Amygdala (tissue), 56 donors: ENCODE results near the gene CILP.

Source experiments
- DNase-seq, 56 donors: peaks; one replicate each; lab custom pipeline; 2025; lab: John Stamatoyannopoulos, UW

CILP gene

DNA sequence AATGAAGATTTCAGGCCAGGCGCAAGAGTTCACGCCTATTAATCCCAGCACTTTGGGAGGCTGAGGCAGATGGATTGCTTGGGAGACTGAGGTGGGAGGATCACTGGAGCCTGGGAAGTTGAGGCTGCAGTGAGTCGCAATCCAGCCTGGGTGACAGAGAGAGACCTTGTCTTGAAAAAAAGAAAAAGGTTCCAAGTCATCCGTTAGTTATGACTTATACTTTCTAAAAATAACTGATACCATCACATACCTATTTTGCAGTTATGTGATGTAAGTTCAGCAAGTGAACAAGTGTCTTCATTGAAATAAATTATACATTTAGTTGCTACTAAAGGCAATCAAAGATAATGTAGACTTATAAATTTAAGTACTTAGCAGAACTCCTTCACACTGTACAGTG lies 48.2 kb downstream of the CILP start:
- no peak for DNase-seq

DNA sequence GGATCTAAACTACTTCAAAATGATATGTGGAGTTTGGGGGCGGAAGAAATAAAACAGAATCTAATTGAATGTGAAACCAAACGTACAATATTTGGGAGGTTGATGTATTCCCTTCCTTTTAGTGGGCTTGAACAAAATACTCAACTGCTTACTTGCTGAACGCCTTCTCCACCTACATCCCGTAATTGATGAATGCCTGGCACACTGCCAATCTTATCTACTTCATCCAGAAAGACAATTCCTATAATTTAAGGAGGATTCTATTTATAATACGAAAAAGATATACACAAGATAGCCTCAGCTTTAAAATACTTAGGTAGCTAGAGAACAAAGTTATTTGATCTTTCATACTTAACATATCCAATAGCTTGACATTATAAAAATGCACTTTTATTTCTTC lies 54.6 kb downstream of the CILP start:
- DNase-seq: peak in 2 of 56 donors; percentile 13 to 28

DNA sequence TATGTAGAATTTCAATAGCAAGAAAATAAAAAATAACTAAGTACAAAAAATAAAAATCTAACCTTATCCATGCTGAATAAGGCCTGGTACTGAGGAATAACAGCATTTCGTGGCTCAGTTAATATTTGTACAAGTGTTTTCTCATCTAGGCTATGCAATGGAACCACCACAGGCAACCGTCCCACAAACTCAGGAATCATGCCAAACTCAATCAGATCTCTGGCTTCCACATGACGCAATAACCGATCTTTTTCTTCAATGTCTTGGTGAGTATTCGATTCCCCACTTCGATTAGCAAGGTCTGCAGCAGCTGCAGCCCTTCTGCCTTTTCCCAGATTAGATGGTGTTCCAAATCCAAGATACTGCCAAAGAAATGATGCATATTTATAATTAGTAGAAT lies 56.6 kb downstream of the CILP start:
- no peak for DNase-seq

DNA sequence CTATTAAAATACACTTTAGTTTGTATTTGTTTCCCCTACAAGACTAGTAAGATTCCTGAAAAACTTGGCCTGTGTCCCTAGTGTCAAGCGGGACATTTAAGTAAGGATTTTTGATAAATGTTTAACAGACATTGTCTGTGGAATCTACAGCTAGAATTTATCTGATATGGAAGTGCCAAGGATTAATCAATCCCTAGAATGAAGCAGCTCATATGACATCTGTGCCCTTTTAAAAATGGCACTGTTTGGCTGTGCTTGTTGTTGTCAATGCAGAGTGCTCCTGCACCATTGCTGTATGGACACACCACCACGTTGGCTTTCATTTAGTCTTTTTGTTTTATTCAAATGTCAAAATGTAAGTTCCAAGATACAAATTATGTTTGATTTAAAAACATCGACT lies 63.4 kb downstream of the CILP start:
- no peak for DNase-seq

DNA sequence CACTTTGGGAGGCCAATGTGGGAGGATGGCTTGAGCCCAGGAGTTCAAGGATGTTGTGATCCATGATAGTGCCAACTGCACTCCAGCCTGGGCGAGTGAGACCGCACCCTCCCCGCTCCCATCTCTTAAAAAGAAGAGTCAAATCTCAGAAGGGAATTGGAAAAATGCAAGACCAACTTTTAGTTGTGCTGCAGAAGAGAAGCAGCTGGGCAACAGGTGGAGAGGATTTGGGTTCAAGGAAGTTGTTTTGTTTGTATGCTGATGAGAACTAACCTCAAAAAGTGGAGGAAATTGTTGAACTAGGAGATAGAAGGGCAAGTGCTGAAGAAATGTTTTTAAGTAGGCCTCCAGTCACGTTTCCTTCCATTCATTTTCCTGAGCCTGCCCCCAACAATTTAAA lies 64.8 kb downstream of the CILP start:
- DNase-seq: no peak
